DND-41 (cell line): Measurements from ENCODE around the gene PRKAR2B.

Experiments used
- EZH2 ChIP-seq: IDR thresholded peaks from 3 replicates; pipeline ENCODE4 v1.6.1; 2012; ENCODE audit warnings: borderline replicate concordance, low read depth, mild to moderate bottlenecking, moderate library complexity, low read length, inconsistent platforms; ENCODE audit not compliant: severe bottlenecking
- TF ChIP-seq, protein P1 (sequence below): IDR thresholded peaks from 2 replicates; pipeline ENCODE4 v1.5.1; 2012; ENCODE audit warnings: borderline replicate concordance, low read length, moderate library complexity, mild to moderate bottlenecking; ENCODE audit not compliant: poor library complexity, severe bottlenecking; ENCODE audit errors: extremely low read depth

GRCh38 chr7:107122486-107122911, 78.0 kb downstream of the PRKAR2B start:
- TF ChIP-seq, protein P1, sequence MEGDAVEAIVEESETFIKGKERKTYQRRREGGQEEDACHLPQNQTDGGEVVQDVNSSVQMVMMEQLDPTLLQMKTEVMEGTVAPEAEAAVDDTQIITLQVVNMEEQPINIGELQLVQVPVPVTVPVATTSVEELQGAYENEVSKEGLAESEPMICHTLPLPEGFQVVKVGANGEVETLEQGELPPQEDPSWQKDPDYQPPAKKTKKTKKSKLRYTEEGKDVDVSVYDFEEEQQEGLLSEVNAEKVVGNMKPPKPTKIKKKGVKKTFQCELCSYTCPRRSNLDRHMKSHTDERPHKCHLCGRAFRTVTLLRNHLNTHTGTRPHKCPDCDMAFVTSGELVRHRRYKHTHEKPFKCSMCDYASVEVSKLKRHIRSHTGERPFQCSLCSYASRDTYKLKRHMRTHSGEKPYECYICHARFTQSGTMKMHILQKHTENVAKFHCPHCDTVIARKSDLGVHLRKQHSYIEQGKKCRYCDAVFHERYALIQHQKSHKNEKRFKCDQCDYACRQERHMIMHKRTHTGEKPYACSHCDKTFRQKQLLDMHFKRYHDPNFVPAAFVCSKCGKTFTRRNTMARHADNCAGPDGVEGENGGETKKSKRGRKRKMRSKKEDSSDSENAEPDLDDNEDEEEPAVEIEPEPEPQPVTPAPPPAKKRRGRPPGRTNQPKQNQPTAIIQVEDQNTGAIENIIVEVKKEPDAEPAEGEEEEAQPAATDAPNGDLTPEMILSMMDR: no peak
- TF ChIP-seq EZH2: no peak
